ENCODE data around the gene ERBB2. TPM values are rescaled to one million over a fixed set of nuclear protein-coding genes. Genes with fewer than 3 reads are reported as not detected.

The ERBB2 gene
- total RNA-seq, 1 experiment from 2014 or later = 51.1 TPM

DNA sequence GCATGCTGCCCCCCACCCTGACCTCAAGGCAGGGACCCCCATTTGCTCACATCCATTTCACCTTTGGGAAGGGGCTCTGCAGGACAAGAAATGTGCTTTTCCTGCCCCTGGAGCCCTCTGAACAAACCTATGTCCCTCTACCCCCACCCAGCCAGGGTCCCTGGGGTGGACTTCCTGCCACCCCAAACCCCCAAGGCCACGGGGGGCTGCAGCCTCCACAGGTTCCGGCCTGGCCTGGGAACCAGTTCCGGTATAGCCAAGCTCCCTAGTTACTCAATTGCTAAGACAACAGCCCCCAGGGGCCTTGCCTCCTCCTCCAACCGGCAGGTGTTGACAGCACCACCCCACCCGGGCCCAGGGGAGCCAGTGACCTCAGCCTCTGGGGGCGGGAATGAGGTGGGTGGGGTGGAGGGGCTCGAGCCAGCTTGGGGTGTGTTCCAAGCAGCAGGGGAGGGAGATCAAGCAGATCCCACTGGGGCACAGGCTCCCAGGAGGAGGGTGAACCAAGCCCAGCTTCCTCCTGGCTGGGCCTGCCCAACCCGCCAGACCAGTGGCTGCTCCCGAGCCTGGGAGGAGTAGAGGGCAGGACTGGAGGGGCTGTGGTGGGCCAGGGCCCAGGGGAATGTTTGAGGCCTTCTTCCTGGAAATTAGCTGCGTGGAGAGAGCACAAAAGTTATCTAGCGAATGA lies 25.0 kb upstream of the ERBB2 start:
- no peak for DNase-seq (ENCODE audit: low read depth)
- in situ Hi-C loops (cut with HindIII; ENCODE audit: low pct_unique_long_range_greater_than_20kb, low sequenced_read_pairs) = loop anchor here (25.0 kb wide), 1 partner anchor 138 kb away; no protein-coding TSS in a partner anchor

DNA sequence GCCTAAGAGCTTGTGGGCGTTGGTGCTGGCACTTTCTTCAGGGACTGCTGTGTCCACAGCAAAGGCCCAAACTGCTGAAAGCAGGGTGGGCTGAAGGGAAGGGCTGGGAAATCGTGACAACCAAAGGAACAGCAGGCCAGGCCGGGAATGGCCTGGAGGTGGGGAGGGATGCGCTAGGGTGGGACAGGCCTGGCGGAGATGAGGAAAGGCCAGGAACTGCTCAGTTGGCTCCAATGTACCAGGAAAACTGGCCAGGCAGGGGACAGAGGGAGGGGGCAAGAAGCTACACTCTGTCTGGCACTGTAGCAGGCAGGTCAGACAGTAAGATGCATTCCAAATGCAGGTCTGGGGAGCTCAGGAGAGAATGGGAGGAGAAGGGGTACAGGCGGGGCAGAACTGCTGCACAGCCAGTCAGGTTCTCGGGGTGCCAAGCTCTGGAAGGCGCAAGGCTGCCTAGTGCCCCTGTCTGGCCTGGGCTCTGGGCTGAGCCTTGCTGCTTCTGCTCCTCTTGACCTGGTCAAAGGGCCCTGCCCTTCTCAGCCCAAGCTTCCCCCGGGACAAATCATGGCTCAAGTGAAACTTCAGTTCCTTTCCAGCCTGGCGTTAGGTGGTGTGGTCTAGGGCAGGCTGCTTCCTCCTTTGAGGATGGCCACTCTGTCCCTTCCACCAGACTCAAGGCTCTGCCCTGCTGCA lies 24.3 kb upstream of the ERBB2 start:
- in situ Hi-C loops (cut with HindIII; ENCODE audit: low pct_unique_long_range_greater_than_20kb, low sequenced_read_pairs) = loop anchor here (25.0 kb wide), 1 partner anchor 138 kb away; no protein-coding TSS in a partner anchor
- no peak for DNase-seq (ENCODE audit: low read depth)

DNA sequence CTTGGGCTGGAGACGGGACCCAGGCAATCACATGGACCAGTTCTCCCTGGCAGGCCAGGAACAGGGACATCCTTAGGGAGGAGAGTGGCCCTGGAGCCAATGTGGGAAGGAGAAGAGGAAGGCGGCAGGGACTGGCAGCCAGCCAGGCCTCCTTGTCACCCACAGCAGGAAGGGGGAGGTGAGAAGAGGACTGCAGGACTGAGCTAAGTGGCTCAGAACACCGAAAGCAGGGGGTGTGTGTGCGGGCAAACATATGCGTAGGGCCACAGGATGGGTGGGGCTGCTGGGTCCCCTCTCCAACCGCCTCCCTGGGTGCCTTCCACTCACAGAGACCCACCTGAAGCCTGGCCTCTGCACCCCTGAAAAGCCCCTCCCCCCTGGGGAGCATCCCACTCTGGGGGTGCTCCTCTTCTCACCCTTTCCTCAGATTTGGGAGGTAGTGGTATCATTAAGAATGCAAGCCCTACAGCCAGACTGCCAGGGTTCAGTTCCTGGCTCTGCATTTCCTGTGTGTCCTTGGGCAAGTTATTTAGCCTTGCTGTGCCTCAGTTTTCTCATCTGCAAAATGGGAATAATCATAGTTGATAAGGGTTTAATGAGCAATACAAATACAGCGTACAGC lies 23.6 kb upstream of the ERBB2 start:
- DNase-seq (ENCODE audit: low read depth) = peak; percentile 58
- in situ Hi-C loops (cut with HindIII; ENCODE audit: low pct_unique_long_range_greater_than_20kb, low sequenced_read_pairs) = loop anchor here (25.0 kb wide), 1 partner anchor 139 kb away; no protein-coding TSS in a partner anchor

DNA sequence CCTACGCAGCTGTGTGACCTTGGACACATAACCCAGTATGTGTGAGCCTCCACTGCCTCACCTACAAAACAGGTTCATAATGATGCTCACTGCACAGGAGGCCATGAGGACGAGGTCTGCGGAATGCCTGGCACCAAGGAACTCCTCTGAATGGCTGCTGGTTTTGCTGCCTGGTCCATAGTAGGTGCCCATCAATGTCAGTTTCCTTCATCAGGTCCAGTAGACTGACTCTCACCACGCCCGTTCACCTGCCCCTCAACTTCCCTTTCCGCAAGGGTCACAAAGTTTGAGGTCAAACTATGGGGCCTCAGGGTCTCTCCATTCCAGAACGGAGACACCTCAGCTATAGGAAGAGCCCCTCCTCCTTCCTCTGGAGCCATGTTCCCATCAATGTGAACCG lies 22.8 kb upstream of the ERBB2 start:
- DNase-seq (ENCODE audit: low read depth) = no peak
- in situ Hi-C loops (cut with HindIII; ENCODE audit: low pct_unique_long_range_greater_than_20kb, low sequenced_read_pairs) = loop anchor here (25.0 kb wide), 1 partner anchor 140 kb away; no protein-coding TSS in a partner anchor

DNA sequence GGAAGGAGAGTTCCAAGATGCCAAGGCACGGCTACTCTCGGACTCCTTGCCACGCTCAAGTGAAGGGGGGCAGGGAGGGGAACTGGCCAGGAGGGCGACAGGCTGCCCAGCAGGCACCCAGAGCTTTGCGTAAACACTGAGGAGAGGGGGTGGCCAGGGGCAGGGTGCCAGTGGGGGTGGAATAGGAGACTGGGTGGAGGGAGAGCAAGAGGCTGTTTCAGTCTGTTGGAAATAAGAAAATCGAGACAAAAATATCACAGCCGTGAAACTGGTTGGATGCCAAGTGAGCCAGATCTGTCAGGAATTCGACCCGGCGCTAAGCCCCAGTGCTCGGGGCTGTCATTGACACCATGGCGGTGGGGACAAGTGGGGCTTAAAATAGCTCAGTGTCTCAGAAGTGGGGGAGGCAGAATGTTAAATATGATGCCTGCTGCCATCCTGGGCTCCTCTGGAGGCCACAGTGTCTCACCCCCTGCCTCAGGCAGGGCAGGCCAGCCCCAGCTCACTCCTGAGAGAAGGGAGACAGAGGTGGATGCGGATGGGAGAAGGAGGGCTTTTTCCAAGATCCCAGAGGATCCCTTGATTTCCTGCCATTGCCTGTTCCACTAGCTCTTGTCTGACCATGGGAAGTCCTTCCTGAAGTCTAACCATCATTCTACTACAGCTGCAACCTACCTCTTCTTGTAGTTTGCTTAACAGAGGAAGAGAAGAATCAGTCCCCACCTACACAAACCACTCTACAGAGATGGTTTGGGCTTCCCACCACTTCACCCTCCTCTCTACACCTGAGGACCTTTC lies 22.1 kb upstream of the ERBB2 start:
- in situ Hi-C loops (cut with HindIII; ENCODE audit: low pct_unique_long_range_greater_than_20kb, low sequenced_read_pairs) = loop anchor here (25.0 kb wide), 1 partner anchor 140 kb away; no protein-coding TSS in a partner anchor
- DNase-seq (ENCODE audit: low read depth) = no peak

DNA sequence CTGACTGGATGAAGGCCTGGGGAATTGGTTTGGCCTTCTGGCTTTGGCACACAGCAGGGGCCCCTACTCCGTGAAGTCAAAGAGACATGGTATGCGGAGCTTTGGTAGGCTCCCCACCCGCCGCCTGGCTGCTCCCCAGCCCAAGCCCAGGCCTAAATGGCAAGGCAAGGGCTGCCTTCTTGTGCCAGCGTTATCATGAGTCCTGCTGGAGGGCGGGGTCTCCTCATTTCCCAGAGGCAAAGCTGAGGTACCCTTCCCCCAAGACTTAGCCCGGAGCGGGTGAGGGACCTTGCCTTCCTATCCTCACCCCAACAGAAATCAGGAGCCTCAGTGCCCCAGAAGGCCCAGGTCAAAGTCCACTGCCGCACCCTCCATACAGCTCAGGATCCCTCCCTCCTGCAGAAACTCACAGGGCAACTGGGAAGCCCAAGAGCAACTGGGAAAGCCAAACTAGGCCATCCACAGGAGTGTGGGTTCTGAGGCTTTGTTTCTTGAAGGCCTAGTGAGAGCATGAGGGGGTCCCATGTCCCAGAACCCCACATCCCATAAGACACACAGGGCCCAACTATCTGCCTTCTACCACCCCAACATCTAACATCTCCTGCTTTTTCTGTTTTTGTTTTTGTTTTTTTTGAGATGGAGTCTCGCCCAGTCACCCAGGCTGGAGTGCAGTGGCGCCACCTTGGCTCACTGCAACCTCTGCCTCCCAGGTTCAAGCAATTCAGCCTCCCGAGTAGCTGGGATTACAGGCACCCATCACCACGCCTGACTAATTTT lies 21.3 kb upstream of the ERBB2 start:
- DNase-seq (ENCODE audit: low read depth) = no peak
- in situ Hi-C loops (cut with HindIII; ENCODE audit: low pct_unique_long_range_greater_than_20kb, low sequenced_read_pairs) = loop anchor here (25.0 kb wide), 1 partner anchor 141 kb away; no protein-coding TSS in a partner anchor

- DNase-seq (ENCODE audit: low read depth) = no peak
- in situ Hi-C loops (cut with HindIII; ENCODE audit: low pct_unique_long_range_greater_than_20kb, low sequenced_read_pairs) = loop anchor here (25.0 kb wide), 1 partner anchor 142 kb away; no protein-coding TSS in a partner anchor
Observed at GRCh38 chr17:39679521-39680192, 20.2 kb upstream of the ERBB2 start.

GRCh38 chr17:39683295-39683939 lies 16.4 kb upstream of the ERBB2 start:
- DNase-seq (ENCODE audit: low read depth) = no peak
- in situ Hi-C loops (cut with HindIII; ENCODE audit: low pct_unique_long_range_greater_than_20kb, low sequenced_read_pairs) = loop anchor here (25.0 kb wide), 1 partner anchor 146 kb away; no protein-coding TSS in a partner anchor

DNA sequence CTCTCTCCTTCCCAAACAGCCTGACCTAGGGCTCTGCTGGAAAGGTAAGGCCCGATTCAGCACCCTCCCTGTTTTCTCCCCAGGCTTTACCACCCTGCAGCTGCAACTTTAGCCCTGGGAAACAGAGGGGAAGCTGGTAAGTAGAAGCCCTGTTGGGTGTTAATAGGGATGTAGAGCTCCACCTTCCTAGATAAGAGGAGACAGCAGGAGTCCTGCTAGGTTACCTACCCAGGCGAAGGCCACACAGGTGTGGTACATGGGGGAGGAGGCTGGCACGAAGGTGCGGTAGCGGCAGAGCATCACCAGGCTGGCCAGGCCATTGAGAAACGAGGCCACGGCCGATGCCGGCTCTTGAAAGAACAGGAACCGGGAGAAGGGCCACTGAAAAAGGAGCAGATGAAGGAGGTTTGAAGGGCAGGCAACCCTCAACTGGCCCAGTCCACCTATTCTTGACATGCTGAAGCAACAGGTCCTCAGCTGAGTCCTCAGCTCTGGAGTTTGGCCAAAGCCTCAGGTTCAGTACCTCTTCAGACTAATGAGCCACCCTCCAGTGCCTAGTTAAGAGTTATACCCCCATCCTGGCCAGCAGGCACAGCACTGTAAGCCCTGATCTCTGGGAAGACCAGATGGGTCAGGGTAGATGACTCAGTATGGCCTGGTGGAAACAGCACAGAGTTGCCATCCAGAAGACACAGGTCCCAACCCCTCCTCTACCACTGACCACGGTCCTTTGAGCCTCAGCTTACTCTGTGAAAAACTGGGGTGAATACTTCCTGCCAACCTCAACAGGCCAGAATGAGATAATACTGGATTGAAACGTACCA lies 15.3 kb upstream of the ERBB2 start:
- no peak for DNase-seq (ENCODE audit: low read depth)
- in situ Hi-C loops (cut with HindIII; ENCODE audit: low pct_unique_long_range_greater_than_20kb, low sequenced_read_pairs) = loop anchor here (25.0 kb wide), 1 partner anchor 147 kb away; no protein-coding TSS in a partner anchor

- DNase-seq (ENCODE audit: low read depth) = no peak
- in situ Hi-C loops (cut with HindIII; ENCODE audit: low pct_unique_long_range_greater_than_20kb, low sequenced_read_pairs) = loop anchor here (25.0 kb wide), 1 partner anchor 150 kb away; no protein-coding TSS in a partner anchor
Observed at GRCh38 chr17:39687101-39687545, 12.7 kb upstream of the ERBB2 start.

DNA sequence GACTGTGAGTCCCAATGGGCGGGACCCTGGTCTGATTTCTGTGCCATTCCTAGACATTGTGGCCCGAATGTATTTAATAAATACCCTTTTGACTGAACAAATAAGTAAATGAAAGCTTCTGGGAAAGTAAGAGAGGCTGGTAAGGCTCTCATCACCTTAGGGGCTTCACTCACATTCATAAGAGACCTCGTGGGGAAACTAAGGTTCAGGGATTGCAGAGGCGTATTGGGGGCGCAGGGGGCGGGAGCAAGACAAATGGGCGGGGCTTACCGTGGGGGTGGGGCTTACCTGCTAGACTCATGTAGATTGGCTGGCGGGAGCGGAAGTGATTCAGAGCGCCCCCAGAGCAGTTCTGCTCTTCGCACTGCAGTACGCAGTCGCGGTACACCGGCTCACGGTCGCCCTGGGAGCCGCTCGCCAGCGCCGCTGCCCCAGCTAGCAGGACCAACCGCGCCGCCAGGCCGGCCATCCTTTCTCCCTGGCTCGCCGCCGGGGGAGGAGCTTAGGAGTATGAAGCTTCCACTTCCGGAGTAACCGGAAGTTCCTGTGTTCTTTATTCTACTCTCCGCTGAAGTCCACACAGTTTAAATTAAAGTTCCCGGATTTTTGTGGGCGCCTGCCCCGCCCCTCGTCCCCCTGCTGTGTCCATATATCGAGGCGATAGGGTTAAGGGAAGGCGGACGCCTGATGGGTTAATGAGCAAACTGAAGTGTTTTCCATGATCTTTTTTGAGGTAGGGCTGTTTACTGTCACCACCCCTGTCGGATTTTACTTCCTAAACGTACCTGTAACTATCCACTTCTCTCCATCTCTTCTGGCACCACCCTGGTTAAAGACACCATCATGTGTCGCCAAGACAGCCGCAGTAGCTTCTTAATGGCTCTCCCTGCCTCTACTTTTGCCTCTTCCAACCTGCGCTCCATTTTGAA lies 12.1 kb upstream of the ERBB2 start, which contains the start of gene PGAP3:
PGAP3 (minus strand) TSS at position 512 of the 929 bp plus-strand sequence; CDS start at position 469, 43 bp downstream.
- in situ Hi-C loops (cut with HindIII; ENCODE audit: low pct_unique_long_range_greater_than_20kb, low sequenced_read_pairs) = loop anchor here (25.0 kb wide), 1 partner anchor 151 kb away; no protein-coding TSS in a partner anchor
- peak; percentile 96 for DNase-seq (ENCODE audit: low read depth)

DNA sequence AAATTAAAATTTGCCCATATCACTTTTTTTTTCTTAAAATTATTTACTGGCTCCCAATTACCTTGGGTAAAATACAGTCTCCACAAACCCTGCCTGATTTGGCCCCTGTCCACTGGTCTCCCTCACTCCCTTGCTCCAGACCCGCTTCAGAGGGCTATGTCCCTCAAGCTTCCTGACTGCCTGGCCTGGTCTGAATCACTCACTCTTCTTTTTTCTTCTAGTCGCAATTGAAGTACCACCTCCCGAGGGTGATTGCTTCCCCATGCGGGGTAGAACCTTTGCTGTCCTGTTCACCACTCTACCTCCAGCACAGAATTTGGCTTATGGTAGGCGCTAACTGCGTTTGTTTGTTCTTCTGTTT lies 11.4 kb upstream of the ERBB2 start:
- in situ Hi-C loops (cut with HindIII; ENCODE audit: low pct_unique_long_range_greater_than_20kb, low sequenced_read_pairs) = loop anchor here (25.0 kb wide), 1 partner anchor 151 kb away; no protein-coding TSS in a partner anchor

GRCh38 chr17:39688945-39689344 lies 10.9 kb upstream of the ERBB2 start:
- DNase-seq (ENCODE audit: low read depth) = no peak
- in situ Hi-C loops (cut with HindIII; ENCODE audit: low pct_unique_long_range_greater_than_20kb, low sequenced_read_pairs) = loop anchor here (25.0 kb wide), 1 partner anchor 152 kb away; no protein-coding TSS in a partner anchor

More for the DNA sequence above, 11.4 kb upstream of the ERBB2 start:
- no peak for DNase-seq (ENCODE audit: low read depth)

- in situ Hi-C loops (cut with HindIII; ENCODE audit: low pct_unique_long_range_greater_than_20kb, low sequenced_read_pairs) = loop anchor here (25.0 kb wide), 1 partner anchor 157 kb away; no protein-coding TSS in a partner anchor
- no peak for DNase-seq (ENCODE audit: low read depth)
Observed at GRCh38 chr17:39694593-39694992, 5.3 kb upstream of the ERBB2 start.

Data from Caki2 (cell line).